Measurements from ENCODE around the gene PPP2R3B. TPM values are rescaled to one million over a fixed set of nuclear protein-coding genes. Genes with fewer than 3 reads are reported as not detected.
A peak's percentile ranks its signal among the peaks of the same experiment; 100 is the strongest.

PPP2R3B gene
- total RNA-seq, 2 experiments from 2014 or later, result 31.7 to 32.2 TPM

- Mint-ChIP-seq H3K27ac (no peak overlapping the region), H3K36me3 (no peaks in the 10 kb centered on the region)
Measured at GRCh38 chrX:373641-374471, 12.9 kb downstream of the PPP2R3B start.

GRCh38 chrX:372856-373640 is 13.7 kb downstream of the PPP2R3B start:
- CTCF ChIA-PET, result no interaction called here
- Mint-ChIP-seq H3K36me3 (no peaks in the 10 kb centered on the region), H3K27me3 (peaks cover 43% of the 10 kb centered on the region), H3K4me1 (ENCODE audit: low read depth) (peaks cover 25% of the 10 kb centered on the region), H3K9me3 (no peaks in the 10 kb centered on the region), H3K27ac (no peak overlapping the region), H3K4me3 (peak overlapping the region; percentile 51)
- POLR2A ChIA-PET, result no interaction called here
- intact Hi-C loops (cut with micrococcal nuclease), result no loop called here
- DNase-seq, result no peak

More at GRCh38 chrX:373641-374471, 12.9 kb downstream of the PPP2R3B start:
- no peaks in the 10 kb centered on the region for H3K9me3 Mint-ChIP-seq
- peaks cover 31% of the 10 kb centered on the region for H3K4me1 Mint-ChIP-seq (ENCODE audit: low read depth)
- ChIA-PET CTCF (no interaction called here), POLR2A (no interaction called here)
- intact Hi-C loops (cut with micrococcal nuclease), result no loop called here
- DNase-seq, result peak; percentile 34
- peak overlapping the region; percentile 61 for H3K4me3 Mint-ChIP-seq
- peaks cover 43% of the 10 kb centered on the region for H3K27me3 Mint-ChIP-seq

GRCh38 chrX:371907-372306 is 14.8 kb downstream of the PPP2R3B start:
- ChIA-PET POLR2A (no interaction called here), CTCF (no interaction called here)
- no peak overlapping the region for H3K27ac Mint-ChIP-seq
- peaks cover 24% of the 10 kb centered on the region for H3K4me1 Mint-ChIP-seq (ENCODE audit: low read depth)
- H3K36me3 Mint-ChIP-seq, result no peaks in the 10 kb centered on the region
- H3K9me3 Mint-ChIP-seq, result no peaks in the 10 kb centered on the region
- peaks cover 43% of the 10 kb centered on the region for H3K27me3 Mint-ChIP-seq
- intact Hi-C loops (cut with micrococcal nuclease), result no loop called here
- no peak for DNase-seq
- H3K4me3 Mint-ChIP-seq, result no peak overlapping the region

- CTCF ChIA-PET, result no interaction called here
- POLR2A ChIA-PET, result no interaction called here
- no peak overlapping the region for H3K4me3 Mint-ChIP-seq
- no peak for DNase-seq
- H3K4me1 Mint-ChIP-seq (ENCODE audit: low read depth), result peaks cover 24% of the 10 kb centered on the region
- H3K9me3 Mint-ChIP-seq, result no peaks in the 10 kb centered on the region
- intact Hi-C loops (cut with micrococcal nuclease), result no loop called here
- no peak overlapping the region for H3K27ac Mint-ChIP-seq
- peaks cover 43% of the 10 kb centered on the region for H3K27me3 Mint-ChIP-seq
- H3K36me3 Mint-ChIP-seq, result no peaks in the 10 kb centered on the region
Measured at GRCh38 chrX:370963-371745, 15.6 kb downstream of the PPP2R3B start.

GRCh38 chrX:370244-370962 is 16.3 kb downstream of the PPP2R3B start:
- Mint-ChIP-seq H3K27ac (no peak overlapping the region), H3K4me3 (no peak overlapping the region), H3K9me3 (no peaks in the 10 kb centered on the region), H3K36me3 (no peaks in the 10 kb centered on the region), H3K27me3 (peaks cover 39% of the 10 kb centered on the region), H3K4me1 (ENCODE audit: low read depth) (peaks cover 24% of the 10 kb centered on the region)
- POLR2A ChIA-PET, result no interaction called here
- DNase-seq, result no peak
- CTCF ChIA-PET, result no interaction called here
- intact Hi-C loops (cut with micrococcal nuclease), result no loop called here

- ChIA-PET CTCF (no interaction called here), POLR2A (no interaction called here)
- H3K4me3 Mint-ChIP-seq, result no peak overlapping the region
- peaks cover 19% of the 10 kb centered on the region for H3K4me1 Mint-ChIP-seq (ENCODE audit: low read depth)
- H3K27ac Mint-ChIP-seq, result no peak overlapping the region
- intact Hi-C loops (cut with micrococcal nuclease), result no loop called here
- H3K27me3 Mint-ChIP-seq, result peaks cover 31% of the 10 kb centered on the region
- DNase-seq, result no peak
- H3K9me3 Mint-ChIP-seq, result no peaks in the 10 kb centered on the region
- no peaks in the 10 kb centered on the region for H3K36me3 Mint-ChIP-seq
Measured at GRCh38 chrX:369563-370101, 17.1 kb downstream of the PPP2R3B start.

- POLR2A ChIA-PET, result no interaction called here
- no peaks in the 10 kb centered on the region for H3K9me3 Mint-ChIP-seq
- H3K4me3 Mint-ChIP-seq, result no peak overlapping the region
- intact Hi-C loops (cut with micrococcal nuclease), result no loop called here
- peaks cover 13% of the 10 kb centered on the region for H3K4me1 Mint-ChIP-seq (ENCODE audit: low read depth)
- no peak for DNase-seq
- H3K27ac Mint-ChIP-seq, result no peak overlapping the region
- CTCF ChIA-PET, result no interaction called here
- no peaks in the 10 kb centered on the region for H3K36me3 Mint-ChIP-seq
- peaks cover 26% of the 10 kb centered on the region for H3K27me3 Mint-ChIP-seq
Measured at GRCh38 chrX:368811-369562, 17.7 kb downstream of the PPP2R3B start.

GRCh38 chrX:367866-368265 is 18.8 kb downstream of the PPP2R3B start:
- H3K4me1 Mint-ChIP-seq (ENCODE audit: low read depth), result peaks cover 11% of the 10 kb centered on the region
- H3K27ac Mint-ChIP-seq, result no peak overlapping the region
- peaks cover 21% of the 10 kb centered on the region for H3K27me3 Mint-ChIP-seq
- no peaks in the 10 kb centered on the region for H3K9me3 Mint-ChIP-seq
- H3K4me3 Mint-ChIP-seq, result no peak overlapping the region
- no peak for DNase-seq
- intact Hi-C loops (cut with micrococcal nuclease), result no loop called here
- CTCF ChIA-PET, result no interaction called here
- POLR2A ChIA-PET, result no interaction called here
- H3K36me3 Mint-ChIP-seq, result no peaks in the 10 kb centered on the region

- ChIA-PET POLR2A (no interaction called here), CTCF (no interaction called here)
- DNase-seq, result no peak
- intact Hi-C loops (cut with micrococcal nuclease), result no loop called here
- no peak overlapping the region for H3K27ac Mint-ChIP-seq
- peaks cover 2% of the 10 kb centered on the region for H3K36me3 Mint-ChIP-seq
- no peak overlapping the region for H3K4me3 Mint-ChIP-seq
- peaks cover under 1% of the 10 kb centered on the region for H3K9me3 Mint-ChIP-seq
- H3K4me1 Mint-ChIP-seq (ENCODE audit: low read depth), result peaks cover 9% of the 10 kb centered on the region
- peaks cover 18% of the 10 kb centered on the region for H3K27me3 Mint-ChIP-seq
Measured at GRCh38 chrX:367349-367748, 19.4 kb downstream of the PPP2R3B start.

GRCh38 chrX:363621-364375 is 22.9 kb downstream of the PPP2R3B start:
- DNase-seq, result no peak
- H3K9me3 Mint-ChIP-seq, result peaks cover 22% of the 10 kb centered on the region
- intact Hi-C loops (cut with micrococcal nuclease), result no loop called here
- H3K4me1 Mint-ChIP-seq (ENCODE audit: low read depth), result no peaks in the 10 kb centered on the region
- H3K4me3 Mint-ChIP-seq, result no peak overlapping the region
- ChIA-PET CTCF (no interaction called here), POLR2A (no interaction called here)
- H3K36me3 Mint-ChIP-seq, result peaks cover 31% of the 10 kb centered on the region
- H3K27me3 Mint-ChIP-seq, result no peaks in the 10 kb centered on the region
- H3K27ac Mint-ChIP-seq, result no peak overlapping the region
